Raji (cell line): ENCODE results near the gene DACH1.

Experiments used
- POLR2A ChIP-seq: IDR thresholded peaks from 2 replicates; pipeline ENCODE4 v1.6.1; 2011; ENCODE audit warnings: low read depth, low read length, control low read depth; ENCODE audit not compliant: insufficient read depth

Gene DACH1

DNA sequence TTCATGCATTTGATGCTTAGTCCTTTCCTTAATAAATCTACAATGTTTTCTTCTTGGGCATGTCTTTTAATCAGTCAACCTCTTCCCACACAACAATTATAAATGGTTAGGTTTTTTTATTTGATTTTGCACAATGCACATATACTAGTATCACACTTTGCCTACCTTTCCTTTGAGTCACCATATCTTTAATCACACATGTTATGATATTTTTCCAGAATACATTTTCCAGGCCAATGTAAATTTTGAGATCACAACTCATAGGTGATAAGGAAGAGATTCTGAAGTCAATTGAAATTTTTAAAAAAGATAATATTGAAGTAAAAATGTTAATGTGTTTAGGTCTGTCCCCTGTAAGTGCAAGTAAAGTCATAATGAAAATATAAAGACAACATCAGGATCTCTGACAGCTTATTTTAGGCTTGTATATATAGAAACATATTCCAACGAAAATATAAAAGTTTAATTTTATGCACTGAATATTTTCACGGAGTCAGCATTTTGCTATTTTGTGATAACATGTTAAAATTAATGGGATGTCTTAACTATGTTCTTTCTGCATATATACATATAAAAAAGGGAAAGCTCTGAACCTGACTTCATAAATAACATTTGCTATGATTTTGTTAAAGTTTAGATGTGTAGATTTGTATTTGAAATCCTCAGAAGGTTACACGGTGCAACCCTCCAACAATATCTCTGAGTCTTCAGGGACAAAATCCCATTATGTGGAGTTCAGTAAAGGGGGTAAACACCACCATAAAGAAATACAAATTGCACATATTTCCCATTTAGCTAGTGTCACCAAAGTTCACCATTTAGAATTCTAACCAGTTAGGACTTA lies 351.9 kb downstream of the DACH1 start:
- TF ChIP-seq POLR2A, result no peak

DNA sequence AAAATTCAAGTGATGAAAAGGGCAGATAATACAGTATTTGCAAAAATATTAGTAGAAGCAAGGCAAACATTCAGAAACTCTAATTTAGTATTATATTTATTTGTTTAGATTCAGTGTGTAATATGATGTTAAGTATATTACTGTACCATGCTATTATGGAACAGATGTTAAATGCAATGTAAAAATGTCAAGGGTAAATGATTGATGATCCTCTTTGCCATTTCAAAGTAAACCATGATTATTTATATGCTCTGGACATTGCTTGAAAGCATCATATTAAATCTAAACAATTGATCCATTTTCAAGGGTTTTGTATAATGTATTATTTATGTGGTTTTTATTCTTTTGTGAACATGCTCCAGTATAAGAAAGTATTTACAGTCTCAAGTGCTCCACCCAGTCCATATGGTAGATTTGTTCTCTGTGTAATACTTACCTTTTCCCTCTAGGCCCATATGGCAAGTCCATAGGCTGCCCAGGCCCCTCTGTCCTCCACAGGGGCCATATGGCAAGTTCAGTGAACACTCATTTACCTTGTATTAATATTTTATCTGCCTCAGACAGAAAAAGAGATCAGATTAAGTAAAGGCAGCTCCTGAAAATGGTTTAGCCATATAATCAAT lies 353.5 kb downstream of the DACH1 start:
- TF ChIP-seq POLR2A, result no peak

DNA sequence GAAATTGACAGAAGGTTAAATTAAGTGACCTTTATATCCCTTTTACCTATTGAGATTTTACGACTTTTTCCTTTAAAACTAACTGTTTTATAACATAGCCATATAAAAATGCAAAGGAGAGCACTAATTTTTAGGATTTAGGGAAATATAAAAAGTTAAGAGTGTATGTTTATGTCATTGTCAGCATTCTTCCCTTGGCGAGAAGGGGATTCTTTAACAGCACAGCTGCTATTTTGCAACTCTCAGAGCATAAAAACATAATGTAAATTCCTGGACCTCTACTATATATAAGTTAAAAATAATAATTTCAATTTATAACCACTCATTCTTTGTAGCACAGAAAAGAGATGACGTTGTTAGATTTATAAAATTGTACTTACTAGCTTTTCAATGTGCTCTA lies 363.2 kb downstream of the DACH1 start:
- no peak for TF ChIP-seq POLR2A

DNA sequence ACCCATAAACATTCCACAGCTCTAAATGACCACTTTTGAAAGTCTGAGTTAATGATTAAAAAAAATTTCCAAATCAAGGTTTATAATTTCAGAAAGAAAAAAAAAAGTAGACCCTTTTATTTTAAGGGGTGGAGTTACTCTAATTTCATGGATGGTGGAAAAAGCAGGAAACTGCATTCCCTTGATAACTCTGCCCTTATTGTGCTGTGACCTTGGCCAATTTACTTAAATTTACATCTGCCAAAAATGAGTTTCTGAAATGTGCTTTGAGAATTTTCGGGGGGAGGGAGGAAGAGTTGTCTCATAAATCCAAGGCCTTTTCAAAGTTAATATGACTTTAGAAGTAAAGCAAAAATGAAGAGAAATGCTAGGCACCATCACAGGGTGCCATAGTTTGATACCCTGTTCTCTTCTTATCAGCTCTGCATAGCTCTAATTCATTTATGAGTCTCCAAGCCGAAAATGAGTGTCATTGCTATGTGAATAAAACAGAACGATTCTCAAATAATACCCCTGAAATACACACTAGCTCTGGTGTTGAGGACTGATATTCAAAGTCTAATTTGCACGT lies 367.0 kb downstream of the DACH1 start:
- no peak for TF ChIP-seq POLR2A

DNA sequence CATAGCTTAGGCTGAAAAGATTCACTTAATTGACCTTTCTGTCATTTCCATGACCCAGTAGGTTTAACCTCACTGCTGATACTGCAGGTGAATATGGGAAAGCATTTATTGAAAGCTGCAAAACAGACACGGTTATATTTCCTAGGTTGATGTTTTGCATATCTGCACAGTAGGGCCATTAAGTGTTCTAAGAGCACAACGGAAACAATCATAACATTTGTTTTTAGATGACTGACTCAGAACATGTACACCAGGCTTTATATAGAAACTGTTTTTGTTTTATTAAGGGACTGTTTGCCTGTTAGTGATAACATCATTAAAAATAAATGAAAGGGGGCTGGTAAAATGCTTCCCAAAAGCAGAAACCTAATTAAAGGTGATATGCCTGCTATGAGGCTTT lies 367.8 kb downstream of the DACH1 start:
- no peak for TF ChIP-seq POLR2A

DNA sequence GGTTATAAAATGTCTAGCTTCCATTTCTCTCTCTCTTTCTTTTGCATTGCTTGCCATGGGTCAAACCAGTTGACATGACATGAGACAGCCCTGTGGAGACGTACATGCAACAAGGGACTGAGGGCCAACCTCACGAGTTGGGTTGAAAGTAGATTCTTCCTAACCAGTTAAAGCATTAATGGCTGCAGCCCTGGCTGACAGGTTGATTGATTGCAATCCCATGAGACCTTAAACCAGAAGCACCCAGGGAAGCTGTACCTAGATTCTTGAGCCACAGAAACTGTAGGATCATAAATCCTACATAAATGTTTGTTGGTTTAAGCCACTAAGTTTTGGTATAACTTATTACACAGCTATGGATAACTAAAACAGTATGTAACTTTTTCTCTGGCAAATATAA lies 373.8 kb downstream of the DACH1 start:
- no peak for TF ChIP-seq POLR2A

DNA sequence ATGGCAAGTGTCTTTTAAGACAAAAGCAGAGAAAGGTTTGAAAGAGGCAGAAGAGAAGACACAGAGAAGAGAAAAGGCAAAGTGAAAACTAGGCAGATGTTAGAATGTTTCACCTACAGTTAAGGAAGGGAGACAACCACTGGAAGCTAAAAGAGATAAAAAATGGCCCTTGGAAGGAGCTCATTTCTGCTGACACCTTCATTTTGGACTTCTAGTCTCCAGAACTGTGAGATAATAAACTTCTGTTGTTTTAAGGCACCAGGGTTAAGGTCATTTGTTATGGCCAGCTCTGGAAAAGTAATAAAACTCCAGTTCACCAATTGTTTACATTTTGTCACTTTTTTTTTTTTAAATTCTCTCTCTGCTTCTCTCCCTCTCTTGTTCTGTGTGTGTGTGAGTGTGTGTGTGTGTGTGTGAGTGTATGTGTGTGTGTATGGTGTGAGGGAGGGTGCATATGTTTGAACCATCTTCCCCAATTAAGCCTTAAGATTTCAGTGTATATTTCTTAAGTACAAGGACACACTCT lies 374.6 kb downstream of the DACH1 start:
- no peak for TF ChIP-seq POLR2A

DNA sequence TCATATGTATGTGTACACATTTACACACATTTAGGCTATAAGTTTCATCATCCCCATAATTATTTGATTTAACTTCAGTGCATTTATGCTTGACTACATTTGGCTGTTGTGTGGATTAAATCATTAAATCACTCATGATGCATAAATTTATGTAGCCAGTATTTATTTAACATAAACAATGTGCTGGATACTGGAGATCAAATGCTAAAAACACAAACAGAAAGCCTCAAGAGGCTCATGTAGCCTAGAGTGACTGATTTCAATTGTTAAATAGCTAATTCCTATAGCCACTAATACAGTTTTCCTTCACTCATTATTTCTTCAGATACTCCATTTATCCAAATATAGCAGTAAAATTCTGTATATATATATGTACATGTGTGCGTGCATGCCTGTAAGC lies 376.0 kb downstream of the DACH1 start:
- no peak for TF ChIP-seq POLR2A

DNA sequence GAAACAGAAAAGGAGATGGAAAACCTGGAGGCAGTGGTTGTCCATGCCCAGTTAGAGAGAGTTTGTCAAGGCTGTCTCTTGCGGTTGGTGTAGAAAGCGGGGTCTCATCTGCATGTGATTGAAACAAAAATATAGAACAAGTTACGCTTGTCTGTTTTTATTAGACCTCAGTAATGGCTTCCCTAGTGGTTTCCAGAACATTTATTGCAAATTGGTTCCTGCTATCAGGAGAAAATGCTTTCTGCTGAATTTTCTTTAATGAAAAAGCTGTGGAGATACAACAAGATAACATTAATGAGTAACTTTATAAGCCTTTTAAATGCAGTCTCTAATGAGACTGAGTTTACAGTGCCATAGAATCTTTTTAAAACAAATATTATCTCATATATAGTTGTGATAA lies 378.0 kb downstream of the DACH1 start:
- TF ChIP-seq POLR2A, result no peak

DNA sequence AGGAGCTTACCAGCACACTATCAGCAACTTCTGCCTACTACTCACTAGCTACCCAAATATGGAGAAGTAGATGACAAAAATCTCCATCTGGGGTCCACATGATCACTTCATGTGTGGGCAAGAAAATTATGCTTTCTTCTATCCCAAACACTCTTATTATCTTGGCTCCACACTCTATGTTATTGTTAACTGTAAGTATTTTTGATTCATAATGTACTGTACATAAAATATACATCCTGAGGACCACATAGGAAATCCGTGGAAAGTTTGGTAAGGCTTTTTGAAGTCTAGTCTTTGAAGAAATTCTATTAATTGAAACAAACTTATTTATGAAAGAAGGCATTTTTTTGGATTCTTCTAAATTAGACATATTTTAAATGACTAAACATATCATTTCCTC lies 378.8 kb downstream of the DACH1 start:
- no peak for TF ChIP-seq POLR2A

DNA sequence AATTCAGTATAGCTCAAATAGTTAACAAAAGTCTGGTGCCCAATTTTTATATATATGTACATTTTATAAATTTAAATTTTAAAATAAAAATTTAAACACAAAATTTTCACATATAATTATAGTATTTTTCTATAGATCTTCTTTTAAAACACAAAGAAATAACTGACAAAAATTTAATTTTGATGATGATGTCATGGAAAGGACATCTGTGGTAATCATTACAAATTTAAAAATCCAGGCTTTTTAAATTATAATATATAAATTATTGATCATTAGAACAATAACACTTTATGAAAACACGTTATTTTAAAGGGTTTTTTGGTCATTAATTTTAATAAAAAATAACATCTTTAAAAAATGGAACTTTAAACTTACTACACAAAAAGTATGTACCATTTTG lies 381.1 kb downstream of the DACH1 start:
- TF ChIP-seq POLR2A, result no peak

DNA sequence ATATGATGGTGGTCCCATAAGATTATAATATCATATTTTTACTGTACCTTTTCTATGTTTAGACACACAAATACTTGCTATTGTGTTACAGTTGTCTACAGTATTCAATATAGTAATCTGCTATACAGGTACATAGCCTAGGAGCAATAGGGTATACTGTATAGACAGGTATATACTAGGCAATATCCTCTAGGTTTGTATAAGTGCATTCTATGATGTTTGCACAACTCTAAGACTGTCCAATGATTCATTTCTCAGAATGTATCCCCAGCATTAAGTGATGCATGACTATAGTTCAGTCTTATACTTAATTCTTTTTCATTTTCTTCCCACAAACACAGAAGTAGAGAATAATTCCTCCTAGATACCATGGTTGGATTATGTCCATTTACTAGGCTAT lies 383.3 kb downstream of the DACH1 start:
- TF ChIP-seq POLR2A, result no peak

DNA sequence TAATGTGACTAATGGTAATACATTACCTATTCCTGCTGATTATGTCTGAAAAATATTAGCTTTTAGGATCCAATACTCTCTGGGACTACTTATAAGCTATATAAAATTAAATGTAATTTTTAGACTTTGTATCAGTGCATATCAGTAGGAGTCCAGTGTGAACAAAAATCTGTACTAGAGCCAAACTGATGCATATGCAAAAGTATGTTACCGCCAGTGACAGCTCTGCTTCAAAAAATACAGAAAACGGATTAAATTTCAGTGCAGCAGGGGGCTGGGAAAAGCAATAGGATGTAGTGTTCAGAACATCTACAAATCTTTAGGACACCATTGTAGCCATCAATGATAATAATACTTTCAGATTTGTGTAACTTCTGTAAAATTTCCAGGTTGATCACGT lies 385.5 kb downstream of the DACH1 start:
- no peak for TF ChIP-seq POLR2A

DNA sequence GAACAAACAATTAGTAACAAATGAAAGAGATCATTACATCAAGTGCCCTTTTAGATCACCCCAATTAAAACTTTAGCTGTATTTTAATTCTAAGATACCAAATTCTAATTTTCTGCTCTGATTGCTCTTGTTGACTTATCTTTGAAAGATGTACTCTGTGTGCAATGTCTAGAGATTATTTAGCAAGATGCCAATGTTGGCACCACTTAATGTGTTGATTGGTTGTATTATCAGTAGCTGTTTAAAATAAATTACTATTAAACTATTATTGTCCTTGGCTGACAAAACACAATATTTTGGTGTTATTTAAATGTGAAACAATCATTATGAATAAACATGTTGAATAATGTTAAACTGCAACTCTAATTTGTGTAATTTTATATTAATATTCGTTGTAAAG lies 386.0 kb downstream of the DACH1 start:
- no peak for TF ChIP-seq POLR2A

DNA sequence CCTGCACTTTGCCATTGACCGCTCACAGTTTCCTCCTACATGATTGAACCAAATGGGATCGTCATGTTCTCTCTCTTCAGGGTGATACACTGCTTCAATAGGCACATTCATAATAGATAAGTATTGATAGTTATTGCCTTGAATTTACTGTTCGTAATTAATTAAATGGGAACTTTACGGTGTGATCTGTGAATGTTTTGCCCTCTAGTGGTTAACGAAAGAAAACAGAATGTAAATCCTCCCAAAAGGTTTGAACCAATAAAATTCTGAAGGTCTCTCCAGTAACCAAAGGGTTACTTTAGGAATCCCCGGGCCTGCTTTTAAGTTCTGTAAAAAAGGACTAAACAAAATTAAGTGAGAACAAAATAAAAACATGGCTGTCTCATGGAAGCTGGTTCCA lies 389.3 kb downstream of the DACH1 start:
- no peak for TF ChIP-seq POLR2A

DNA sequence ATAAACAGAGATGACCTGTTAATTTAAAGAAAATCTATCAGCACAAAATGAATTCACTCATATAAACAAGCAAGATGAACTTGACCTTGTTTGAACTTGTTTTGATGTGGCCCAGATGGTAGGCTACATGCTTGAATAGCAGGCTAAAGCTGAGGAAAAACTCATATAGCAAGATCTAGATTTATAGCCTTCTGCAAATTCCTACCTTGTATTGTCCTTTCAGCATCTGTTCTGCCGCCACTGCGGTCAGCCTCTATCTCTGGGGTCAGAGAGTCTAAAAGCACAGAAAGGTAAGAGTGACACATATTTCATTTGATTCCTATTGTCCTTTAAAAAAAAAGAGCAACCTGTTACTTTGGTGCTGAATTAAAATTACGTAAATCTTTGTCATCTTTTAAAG lies 392.1 kb downstream of the DACH1 start:
- no peak for TF ChIP-seq POLR2A
